Limb (tissue), 2 donors: ENCODE results near the gene KCTD13.
A peak's percentile ranks its signal among the peaks of the same experiment; 100 is the strongest.
"Not testable (repeated sequence)": the region's sequence is repeated elsewhere in the genome, so short reads cannot be mapped to it uniquely, and the experiment has no call there.

Experiments used
- DNase-seq, 2 donors: peaks; one replicate each; pipeline ENCODE4 v3.0.0-alpha.2; 2016; ENCODE audit errors: extremely low spot score in 2 of 2

The KCTD13 gene

DNA sequence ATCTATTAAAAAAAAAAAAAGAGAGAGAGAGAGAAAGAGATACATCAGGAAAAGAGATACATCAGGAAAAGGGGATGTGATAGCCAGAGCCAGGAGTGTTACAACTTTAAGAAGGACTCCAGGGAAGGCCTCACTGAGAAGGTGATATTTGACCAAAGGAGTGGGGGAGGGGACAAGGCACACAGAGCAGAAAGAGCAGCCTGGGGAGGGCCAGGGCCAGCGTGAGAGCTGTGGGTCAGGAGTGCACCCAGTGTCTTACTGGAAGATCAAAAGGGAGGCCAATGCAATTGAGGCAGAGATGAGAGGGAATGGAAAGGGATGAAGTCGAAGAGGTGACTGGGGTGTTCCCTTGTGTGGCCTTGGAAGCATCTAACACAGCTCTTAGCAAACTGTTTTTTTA is 18.1 kb downstream of the KCTD13 start:
- DNase-seq = no peak

DNA sequence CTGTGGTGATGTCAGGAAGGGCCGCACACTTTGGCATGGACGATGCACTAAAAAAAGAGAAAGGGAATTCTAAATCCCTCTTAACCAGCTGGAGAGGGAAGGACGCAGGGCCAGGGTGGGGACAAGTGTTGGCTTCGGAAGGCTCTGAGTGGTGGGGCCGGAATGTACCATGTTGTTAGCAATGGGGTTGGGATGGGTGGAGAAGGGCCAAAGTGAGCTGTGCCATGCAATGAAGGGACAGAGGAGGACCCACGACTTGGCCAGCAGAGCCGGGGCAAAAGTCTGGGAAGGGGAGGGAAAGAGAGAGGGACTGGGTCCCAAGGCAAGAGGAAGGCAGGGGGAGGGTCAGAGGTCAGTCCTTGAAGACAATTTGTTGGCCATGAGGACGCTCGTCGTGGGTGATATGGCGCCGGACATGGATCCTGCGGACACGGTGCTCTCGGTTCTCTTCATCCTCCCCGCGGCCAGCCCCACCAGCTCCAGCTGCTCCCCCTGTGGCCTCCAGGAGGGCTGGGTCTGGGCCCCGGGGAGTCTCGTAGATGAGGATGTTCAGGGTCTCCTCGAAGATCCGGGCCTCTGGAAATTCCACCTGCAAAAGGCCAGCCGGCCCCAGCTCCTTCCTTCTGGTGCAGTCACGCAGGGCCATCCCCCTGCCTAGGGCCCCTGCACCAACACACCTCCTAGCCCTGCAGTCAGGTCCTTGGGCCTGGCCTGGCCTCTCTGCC is 19.3 kb downstream of the KCTD13 start:
- DNase-seq = no peak

DNA sequence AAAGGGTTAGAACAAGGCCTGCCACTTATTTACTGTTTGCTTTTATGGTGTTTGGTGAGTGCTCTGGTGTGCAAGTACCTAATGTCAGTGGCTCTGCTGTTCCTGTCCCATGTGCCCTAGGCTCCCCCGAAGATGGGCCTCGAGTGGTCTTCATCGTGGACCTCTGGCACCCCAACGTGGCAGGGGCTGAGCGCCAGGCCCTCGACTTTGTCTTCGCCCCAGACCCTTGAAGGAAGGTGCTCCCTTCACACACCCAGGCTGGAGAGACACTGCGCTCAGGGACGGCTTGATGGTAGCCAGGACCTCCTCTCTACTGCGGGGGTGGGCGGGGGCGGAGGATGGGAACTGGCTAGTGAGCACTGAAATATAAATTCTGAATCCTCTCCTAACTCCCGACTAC is 20.4 kb downstream of the KCTD13 start:
- no peak for DNase-seq

DNA sequence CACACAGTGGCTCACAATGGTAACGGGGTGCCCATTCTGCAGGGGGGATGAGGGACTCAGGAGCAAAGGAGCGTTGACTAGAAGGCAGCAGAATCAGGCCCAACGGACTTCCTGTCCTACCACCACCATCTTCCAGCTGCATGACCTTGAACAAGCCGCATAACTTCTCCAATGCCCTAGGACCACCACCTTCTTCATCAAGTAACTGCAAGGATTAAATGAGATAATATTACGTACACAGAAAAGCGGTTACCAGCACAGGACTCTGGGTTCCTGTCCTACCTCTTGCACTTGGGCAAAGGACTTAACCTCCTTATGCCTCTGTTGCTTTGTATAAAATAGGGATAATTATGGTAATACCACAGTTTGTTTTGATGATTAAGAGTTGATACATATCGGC is 21.1 kb downstream of the KCTD13 start:
- no peak for DNase-seq

DNA sequence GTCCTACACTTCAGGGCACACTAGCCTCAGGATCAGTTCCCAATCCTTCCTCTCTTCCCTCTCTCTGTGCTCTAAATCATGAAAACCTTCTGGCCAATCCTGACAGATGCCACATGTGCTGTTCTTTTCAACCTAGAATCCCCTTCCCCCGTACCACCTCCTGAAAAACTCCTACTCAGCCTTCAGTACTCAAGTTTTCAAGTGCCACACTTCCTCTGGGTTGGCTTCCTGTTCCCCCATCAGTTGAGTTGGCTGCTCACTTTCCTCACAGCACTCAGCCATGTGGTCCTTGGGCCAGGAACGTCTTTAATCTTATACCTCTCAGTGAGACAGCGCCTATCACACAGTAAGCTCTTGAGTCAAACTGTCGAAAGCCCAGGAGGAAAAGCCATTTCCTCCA is 22.4 kb downstream of the KCTD13 start:
- DNase-seq = no peak

DNA sequence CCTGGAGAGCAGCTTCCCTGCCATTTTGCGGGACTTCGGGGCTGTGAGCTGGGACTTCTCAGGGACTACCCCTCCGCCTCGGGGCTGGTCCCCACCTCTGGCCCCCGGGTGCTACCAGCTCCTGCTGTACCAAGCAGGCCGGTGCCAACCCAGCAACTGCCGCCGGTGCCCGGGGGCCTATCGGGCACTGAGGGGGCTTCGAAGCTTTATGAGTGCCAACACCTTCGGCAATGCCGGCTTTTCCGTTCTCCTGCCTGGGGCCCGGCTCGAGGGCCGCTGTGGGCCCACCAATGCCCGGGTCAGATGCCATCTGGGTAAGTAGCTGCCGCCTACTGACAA is 24.4 kb downstream of the KCTD13 start:
- no peak for DNase-seq

DNA sequence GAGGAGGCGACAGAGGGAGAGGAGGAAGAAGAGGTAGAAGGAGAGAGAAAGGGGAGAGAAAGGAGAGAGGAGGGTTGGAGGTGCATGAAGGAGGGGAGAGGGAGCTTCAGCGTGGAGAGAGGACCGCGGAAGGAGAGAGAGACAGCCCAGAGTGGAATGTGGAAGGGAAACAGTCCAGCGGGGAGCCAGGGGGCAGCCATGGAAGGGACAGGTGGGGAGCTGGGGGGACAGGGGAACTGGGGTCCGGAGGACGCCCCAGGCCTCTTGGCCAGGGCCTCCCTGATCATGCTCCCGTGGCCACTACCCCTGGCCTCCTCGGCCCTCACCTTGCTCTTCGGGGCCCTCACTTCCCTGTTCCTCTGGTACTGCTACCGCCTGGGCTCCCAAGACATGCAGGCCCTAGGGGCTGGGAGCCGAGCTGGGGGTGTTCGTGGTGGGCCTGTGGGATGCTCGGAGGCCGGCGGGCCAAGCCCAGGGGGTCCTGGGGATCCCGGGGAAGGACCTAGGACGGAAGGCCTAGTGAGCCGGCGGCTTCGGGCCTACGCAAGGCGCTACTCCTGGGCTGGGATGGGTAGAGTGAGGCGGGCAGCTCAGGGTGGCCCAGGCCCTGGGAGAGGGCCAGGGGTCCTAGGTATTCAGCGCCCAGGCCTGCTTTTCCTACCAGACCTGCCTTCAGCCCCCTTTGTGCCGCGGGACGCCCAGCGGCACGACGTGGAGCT is 25.0 kb downstream of the KCTD13 start:
- no peak for DNase-seq

DNA sequence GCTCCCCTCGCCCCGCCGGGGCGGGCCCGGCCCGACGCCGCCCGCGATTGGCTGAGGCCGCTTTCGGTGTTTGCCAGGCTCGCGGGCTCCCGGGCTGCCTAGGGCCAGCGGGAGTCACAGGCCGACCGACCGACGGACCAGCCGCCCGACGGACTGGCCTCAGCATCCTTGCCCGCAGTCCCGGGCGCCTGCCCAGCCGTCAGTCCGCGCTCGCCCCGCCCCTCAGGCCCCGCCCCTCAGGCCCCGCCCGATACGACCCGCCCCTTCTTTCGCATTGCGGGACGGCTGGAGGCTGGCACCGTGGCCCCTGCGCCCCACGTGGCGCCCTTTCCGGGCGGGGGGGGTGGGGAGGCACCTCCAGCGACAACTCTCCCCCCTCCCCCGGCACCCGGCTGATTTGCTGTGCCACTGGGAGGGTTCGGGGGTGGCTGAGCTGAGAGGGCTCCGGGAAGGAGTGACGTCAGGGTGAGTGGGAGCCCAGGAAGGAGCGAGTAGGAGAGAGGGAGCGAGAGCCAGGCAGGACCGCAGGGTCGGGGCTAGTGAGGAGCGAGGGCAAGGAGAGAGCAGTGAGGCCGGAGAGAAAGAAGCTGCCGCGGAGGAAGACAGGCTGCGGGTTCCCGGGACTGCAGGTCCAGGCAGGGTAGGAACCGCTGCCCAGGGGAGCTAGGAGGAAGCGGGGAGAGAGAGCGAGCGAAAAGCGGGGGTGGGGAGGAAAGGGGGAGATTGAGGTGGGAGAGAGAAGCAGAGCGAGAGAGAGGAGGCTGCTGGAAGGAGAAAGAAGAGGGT is 25.7 kb downstream of the KCTD13 start, which contains the start of gene ASPHD1:
Gene ASPHD1 (plus strand): TSS at position 387 of the 786 bp plus-strand sequence. CDS start 484 bp downstream, outside the sequence.
- DNase-seq = peak; percentile 55 to 87

DNA sequence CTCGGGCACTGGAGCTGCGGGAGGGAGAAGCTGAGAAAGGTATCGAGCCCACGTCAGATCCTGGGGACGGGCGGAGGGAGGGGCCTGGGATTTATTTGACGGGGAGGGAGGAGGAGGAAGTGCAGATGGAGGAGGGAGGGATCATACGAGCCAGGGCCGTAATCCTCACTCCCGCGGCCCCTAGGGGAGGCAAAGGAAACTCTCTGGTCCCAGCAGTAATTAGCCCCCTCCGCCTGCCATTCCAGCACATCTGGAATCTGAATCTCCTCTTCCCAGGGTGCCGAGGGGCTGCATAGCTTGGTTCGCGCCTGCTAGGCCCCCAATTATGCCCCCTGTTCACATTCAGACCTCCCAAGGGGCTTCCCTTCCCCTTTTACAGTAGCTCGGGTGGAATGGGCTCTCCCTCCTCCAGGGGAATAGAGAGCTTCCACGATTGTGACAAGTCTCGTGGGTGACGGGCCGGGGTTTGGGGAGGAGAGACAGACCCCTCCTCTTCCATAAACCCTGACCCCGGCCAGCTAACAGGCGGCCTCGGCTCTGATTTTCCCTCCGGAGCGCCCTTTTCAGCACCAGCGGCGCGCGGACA is 26.4 kb downstream of the KCTD13 start, which contains the start of gene SEZ6L2:
Gene SEZ6L2 (minus strand): TSS at position 35 of the 586 bp plus-strand sequence. CDS start 531 bp downstream, outside the sequence.
- DNase-seq = peak; percentile 8 to 89

DNA sequence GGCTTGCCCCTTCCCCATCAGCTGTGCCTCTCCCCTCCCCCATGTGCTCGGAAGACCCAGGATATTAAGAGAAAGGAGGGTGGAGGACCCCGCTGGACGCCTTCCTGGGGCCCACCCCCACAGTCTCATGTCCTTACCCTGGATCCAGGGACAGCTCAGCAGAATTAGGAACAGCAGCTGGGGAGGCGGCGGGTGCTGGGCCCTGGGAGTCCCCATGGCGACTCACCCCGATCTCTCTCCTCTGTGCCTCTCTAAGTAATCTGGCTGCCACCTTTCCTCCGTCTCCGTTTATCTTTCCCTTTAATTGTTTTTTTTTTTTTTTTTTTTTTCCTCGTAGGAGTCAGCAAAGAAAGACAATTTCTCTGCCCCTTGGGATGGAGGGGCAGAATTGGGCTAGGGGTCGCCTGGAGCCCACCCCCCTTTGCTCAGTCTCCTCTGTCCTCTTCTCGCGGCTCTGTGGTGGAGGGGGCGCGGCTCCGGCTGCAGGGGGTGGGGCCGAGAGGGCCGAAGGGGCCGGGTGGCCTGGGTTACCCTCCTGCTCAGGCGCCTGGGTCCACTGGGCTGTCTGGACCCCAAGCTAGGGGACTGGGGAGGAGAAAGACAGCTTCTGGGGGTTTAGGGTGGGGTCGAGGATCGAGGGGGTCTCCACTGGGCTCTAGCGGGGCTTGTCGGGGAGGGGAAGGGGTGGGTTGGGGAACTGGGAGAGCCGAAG is 27.1 kb downstream of the KCTD13 start:
- no peak for DNase-seq

DNA sequence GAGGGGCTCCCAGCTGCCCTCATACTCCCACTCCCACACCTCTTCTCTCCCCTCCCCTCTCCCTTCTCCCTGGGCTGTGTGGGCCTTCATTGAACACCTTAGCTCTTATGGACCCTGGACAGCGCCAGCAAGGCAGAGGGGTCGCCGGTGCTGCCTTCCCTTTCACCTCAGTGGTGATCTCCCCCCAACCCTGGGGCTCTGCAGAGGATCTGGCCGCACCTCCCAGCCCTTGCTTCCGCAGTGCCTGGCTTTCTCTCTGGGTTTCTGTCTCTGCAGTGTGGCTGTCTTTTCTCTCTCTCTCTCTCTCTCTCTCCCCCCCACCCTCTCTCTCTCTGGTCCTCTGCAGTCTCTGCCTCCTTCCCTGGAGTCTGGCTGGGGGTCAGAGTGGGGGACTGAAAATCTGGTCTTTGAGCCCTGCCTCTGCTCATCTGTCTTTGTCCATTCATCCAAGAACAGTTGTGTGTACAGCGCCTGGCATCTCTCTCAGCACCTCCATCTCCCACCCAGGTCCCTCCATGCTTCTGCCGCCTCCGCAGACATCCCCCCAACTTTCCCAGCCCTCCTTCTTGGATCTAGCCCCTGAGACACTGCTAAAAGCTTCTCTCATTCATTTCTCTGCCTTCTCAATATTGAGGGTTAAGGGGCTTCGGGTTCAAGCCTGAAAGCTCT is 27.8 kb downstream of the KCTD13 start:
- DNase-seq = no peak

DNA sequence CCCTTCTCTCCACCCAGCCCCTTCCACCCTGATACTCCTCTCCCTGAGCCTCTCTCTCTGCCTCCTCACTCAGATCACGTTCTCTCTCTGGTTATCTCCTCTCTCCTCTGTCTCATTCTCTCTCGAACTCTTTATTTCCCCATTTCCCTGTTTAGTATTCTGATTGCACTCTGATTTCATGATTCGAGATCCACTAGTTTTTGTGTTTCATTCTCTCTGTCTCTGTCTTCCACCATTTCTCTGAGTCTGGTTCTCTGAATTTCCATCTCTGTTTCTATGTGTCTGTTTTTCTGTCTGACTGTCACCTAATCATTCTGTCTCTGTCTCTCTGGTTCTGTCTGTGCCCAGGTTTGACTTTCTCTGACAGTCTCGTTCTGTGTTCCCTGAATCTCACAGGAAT is 28.7 kb downstream of the KCTD13 start:
- DNase-seq = no peak

DNA sequence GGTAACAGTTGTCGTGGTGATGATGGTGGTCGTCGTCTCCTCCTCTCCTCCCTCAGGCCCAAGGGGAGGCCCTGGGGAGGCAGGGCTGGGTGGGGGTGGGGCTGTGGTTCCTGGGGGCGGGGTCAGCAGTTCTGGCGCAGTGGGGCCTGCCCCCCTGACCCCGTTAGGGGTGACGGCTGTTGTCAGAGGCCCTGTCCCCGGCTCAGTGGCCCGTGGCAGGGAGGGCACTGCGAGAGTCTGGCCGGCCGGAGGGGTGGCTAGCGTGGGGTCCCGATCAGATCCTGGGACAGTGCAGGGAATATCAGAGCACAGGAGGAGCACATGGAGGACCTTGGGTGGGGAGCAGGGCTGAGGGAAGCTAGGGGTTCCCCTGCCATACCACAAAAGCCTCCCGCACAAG is 29.2 kb downstream of the KCTD13 start:
- no peak for DNase-seq

DNA sequence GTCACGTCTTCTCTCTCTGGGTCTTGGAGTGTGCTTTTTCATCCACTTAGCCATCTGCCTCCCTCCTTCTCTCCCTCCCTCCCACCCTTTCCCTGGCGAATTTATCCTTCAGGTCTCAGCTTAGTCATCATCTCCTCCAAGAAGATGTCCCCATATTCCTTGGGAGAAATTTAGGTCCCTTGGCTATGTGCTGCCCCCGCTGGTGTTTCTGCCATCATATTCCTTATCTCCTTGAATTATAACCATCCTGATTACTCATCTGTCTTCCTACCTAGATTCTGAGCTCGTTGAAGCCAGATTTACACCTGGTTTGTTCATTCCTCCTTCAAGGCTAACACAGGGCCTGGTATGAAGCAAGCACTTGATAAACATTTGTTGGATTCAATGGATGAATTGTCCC is 31.7 kb downstream of the KCTD13 start:
- no peak for DNase-seq

DNA sequence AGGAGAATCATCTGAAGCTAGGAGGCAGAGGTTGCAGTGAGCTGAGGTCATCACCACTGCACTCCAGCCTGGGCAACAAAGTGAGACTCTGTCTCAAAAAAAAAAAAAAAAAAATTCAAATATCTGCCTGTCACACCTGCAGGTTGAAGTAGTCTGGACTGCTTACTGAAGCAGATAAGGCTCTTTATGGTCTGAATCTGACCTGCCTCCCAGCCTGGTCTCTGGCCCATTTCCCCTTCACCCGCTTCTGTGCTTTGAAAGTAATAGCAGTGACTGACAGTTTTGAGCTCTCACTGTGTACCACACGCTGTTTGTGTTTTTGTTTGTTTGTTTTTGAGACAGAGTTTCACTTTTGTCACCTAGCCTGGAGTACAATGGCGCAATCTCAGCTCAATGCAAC is 32.5 kb downstream of the KCTD13 start:
- DNase-seq = no peak

DNA sequence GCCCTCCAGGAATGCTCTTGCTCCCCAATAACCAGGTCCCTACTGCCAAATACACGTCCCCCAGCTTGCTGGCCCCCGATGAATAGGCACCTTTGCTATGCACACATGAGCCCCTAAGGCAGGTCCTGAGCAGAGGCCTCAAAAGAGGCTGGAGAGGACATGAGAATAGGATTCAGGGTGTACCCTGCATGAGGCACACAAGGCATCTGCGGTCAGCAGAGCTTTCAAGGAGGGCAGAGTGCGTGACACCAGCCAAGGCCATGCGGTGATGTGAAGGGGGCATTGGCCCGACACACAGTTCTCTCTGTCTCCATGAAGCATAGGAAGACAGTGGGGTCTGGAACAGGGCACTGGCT is 33.6 kb downstream of the KCTD13 start:
- DNase-seq = no peak

DNA sequence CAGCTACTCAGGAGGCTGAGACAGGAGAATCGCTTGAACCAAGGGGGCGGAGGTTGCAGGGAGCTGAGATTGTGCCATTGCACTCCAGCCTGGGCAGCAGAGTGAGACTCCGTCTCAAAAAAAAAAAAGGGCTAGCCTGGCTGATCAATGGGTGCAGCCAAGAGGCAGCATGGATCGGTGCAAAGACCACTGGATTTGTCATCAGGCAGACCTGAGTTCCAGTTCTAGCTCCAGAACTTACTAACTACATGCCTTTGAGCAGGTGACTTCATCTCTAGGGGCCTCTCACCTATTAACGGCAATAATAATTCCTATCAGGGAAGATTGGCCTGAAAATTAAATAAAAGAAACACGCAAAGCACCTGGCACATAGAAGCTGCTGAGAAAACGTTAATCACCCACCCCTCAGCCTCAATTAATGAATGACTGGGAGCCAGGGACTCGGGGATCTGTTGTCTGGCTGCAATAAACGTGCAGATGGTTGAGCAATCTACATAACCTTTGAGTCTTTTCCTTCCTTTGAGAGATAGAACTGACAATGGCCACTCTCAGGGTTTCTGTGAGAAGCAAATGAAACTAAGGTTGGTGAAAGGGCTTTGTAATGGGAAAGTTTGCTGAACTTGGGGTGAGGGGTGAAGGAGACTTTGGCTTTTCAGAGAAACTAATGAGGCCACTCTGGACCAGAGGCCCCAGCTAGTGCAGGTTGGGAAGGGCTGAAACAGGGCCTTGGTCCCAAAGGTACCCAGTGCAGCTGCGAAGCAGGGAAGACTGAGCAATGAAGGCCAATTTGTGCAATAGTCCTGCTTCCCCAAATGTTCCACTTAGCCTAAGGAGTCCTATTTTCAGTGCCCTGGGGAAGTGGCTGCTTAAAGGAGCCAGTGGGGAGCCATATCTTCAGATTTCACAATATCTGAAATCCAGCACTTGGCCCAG is 34.2 kb downstream of the KCTD13 start:
- DNase-seq = no peak

DNA sequence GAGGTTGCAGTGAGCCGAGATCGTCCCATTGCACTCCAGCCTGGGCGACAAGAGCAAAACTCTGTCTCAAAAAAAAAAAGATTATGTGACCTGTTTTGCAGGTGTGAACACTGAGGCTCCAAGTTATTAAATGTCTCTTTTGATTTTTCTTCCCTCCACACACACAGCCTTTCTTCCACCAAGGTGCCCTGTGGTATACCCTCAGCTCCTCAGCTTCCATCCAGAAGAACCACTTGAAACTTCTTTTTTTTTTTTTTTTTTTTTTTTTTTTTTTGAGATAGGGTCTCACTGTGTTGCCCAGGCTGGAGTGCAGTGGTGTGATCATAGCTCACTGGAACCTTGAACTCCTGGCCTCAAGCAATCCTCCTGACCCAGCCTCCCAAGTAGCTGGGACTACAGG is 36.7 kb downstream of the KCTD13 start:
- DNase-seq = not testable (repeated sequence)

DNA sequence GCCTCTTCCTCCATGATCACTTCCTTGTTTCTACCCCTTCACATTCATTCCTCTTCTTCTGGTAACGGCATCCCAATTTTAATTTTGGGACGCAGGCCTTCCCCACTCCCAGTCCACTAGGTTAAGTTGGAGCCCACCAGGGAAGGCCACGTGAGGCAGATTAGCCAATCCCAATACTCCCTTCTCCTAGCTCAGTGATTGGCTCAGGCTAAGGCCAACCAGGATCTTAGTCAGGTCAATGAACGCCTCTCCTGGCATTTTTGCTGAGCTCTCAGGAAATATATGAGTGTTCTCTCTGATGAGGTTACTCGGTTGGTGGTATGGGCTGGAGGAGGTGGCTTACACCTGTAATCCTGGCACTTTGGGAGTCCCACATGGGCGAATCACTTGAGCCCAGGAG is 42.0 kb downstream of the KCTD13 start:
- DNase-seq = no peak

DNA sequence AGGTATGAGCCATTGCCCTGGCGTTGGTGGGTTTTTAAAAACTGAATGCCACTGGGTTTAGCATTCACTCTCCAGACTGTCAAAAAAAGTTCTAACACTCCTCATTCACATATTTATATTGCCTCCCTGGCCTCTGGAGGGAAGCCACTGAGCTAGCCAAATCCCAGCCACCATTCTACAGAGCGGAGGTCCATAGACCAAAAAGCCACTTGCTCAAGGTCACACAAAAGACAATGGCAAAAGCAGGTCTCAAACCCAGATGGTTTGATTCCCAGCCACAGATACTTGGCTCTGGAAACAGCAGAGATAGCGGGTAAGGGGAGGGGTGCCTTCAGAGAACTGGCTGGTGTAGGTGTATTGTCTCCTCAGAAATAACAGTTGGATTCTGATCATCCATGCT is 45.0 kb downstream of the KCTD13 start:
- DNase-seq = no peak
